ENCODE data around the gene OTUD6A. TPM values are rescaled to one million over a fixed set of nuclear protein-coding genes. Genes with fewer than 3 reads are reported as not detected.

The OTUD6A gene
- total and polyA plus RNA-seq, 2 donors (not counting 1 experiment from before 2014, with no cell fraction given), result not detected

- no peak for TF ChIP-seq EZH2 (IDR thresholded peaks at IDR 0.05; ENCODE audit: low read length, missing control alignments)
- H3K9me3 ChIP-seq (ENCODE audit: control insufficient read depth, insufficient read depth, low read depth, low read length), result no peaks in the 10 kb centered on the region
- H3K27me3 ChIP-seq (ENCODE audit: control insufficient read depth, insufficient read depth, low read length), result no peaks in the 10 kb centered on the region
- no peak overlapping the region for H3K4me2 ChIP-seq (ENCODE audit: extremely low read depth, insufficient read depth, low read length)
- H3K4me1 ChIP-seq (ENCODE audit: control insufficient read depth, extremely low read depth, insufficient read depth, low read length), result no peaks in the 10 kb centered on the region
- H2AFZ ChIP-seq (ENCODE audit: low read length), result no peak overlapping the region
- no peak overlapping the region for H3K4me3 ChIP-seq (replicated peaks in 1 of 4; ENCODE audit: control extremely low read depth in 1 of 4, insufficient read depth in 1 of 4, low read depth in 3 of 4, low read length in 4 of 4)
- no peaks in the 10 kb centered on the region for H3K36me3 ChIP-seq (ENCODE audit: control insufficient read depth, insufficient read depth, low read length)
- no peak overlapping the region for H3K27ac ChIP-seq (ENCODE audit: insufficient read depth, low read length)
- H4K20me1 ChIP-seq (ENCODE audit: control insufficient read depth, extremely low read depth, insufficient read depth, low read length), result no peaks in the 10 kb centered on the region
- no peak overlapping the region for H3K9ac ChIP-seq (ENCODE audit: insufficient read depth, low read length)
- DNase-seq (ENCODE audit: low read depth in 2 of 2), result no peak
- no peaks in the 10 kb centered on the region for H3K79me2 ChIP-seq (ENCODE audit: control insufficient read depth, insufficient read depth, low read length)
Measured at GRCh38 chrX:70026112-70026850, 36.0 kb upstream of the OTUD6A start.

- Histone ChIP-seq H3K27me3 (ENCODE audit: control insufficient read depth, insufficient read depth, low read length) (no peaks in the 10 kb centered on the region), H3K4me2 (ENCODE audit: extremely low read depth, insufficient read depth, low read length) (no peak overlapping the region), H3K4me3 (replicated peaks in 1 of 4; ENCODE audit: control extremely low read depth in 1 of 4, insufficient read depth in 1 of 4, low read depth in 3 of 4, low read length in 4 of 4) (no peak overlapping the region), H2AFZ (ENCODE audit: low read length) (no peak overlapping the region), H4K20me1 (ENCODE audit: control insufficient read depth, extremely low read depth, insufficient read depth, low read length) (no peaks in the 10 kb centered on the region), H3K27ac (ENCODE audit: insufficient read depth, low read length) (no peak overlapping the region), H3K9ac (ENCODE audit: insufficient read depth, low read length) (no peak overlapping the region), H3K79me2 (ENCODE audit: control insufficient read depth, insufficient read depth, low read length) (no peaks in the 10 kb centered on the region), H3K4me1 (ENCODE audit: control insufficient read depth, extremely low read depth, insufficient read depth, low read length) (no peaks in the 10 kb centered on the region), H3K36me3 (ENCODE audit: control insufficient read depth, insufficient read depth, low read length) (no peaks in the 10 kb centered on the region), H3K9me3 (ENCODE audit: control insufficient read depth, insufficient read depth, low read depth, low read length) (no peaks in the 10 kb centered on the region)
- TF ChIP-seq EZH2 (IDR thresholded peaks at IDR 0.05; ENCODE audit: low read length, missing control alignments), result no peak
- DNase-seq (ENCODE audit: low read depth in 2 of 2), result no peak
Measured at GRCh38 chrX:70026851-70027200, 35.4 kb upstream of the OTUD6A start.

GRCh38 chrX:70029863-70030262 is 32.4 kb upstream of the OTUD6A start:
- Histone ChIP-seq H3K27ac (ENCODE audit: insufficient read depth, low read length) (no peak overlapping the region), H3K9ac (ENCODE audit: insufficient read depth, low read length) (no peak overlapping the region), H4K20me1 (ENCODE audit: control insufficient read depth, extremely low read depth, insufficient read depth, low read length) (no peaks in the 10 kb centered on the region), H3K4me1 (ENCODE audit: control insufficient read depth, extremely low read depth, insufficient read depth, low read length) (no peaks in the 10 kb centered on the region), H3K9me3 (ENCODE audit: control insufficient read depth, insufficient read depth, low read depth, low read length) (no peaks in the 10 kb centered on the region), H3K27me3 (ENCODE audit: control insufficient read depth, insufficient read depth, low read length) (no peaks in the 10 kb centered on the region), H2AFZ (ENCODE audit: low read length) (no peak overlapping the region), H3K79me2 (ENCODE audit: control insufficient read depth, insufficient read depth, low read length) (no peaks in the 10 kb centered on the region), H3K4me3 (replicated peaks in 1 of 4; ENCODE audit: control extremely low read depth in 1 of 4, insufficient read depth in 1 of 4, low read depth in 3 of 4, low read length in 4 of 4) (no peak overlapping the region), H3K4me2 (ENCODE audit: extremely low read depth, insufficient read depth, low read length) (no peak overlapping the region), H3K36me3 (ENCODE audit: control insufficient read depth, insufficient read depth, low read length) (no peaks in the 10 kb centered on the region)
- DNase-seq (ENCODE audit: low read depth in 2 of 2), result no peak
- TF ChIP-seq EZH2 (IDR thresholded peaks at IDR 0.05; ENCODE audit: low read length, missing control alignments) (no peak), CTCF (conservative IDR thresholded peaks at IDR 0.05 in 1 of 2, IDR thresholded peaks at IDR 0.05 in 1 of 2; ENCODE audit: low read depth in 1 of 2, low read length in 2 of 2) (no peak)

- Histone ChIP-seq H3K27ac (ENCODE audit: insufficient read depth, low read length) (no peak overlapping the region), H2AFZ (ENCODE audit: low read length) (no peak overlapping the region), H3K9me3 (ENCODE audit: control insufficient read depth, insufficient read depth, low read depth, low read length) (no peaks in the 10 kb centered on the region), H3K4me3 (replicated peaks in 1 of 4; ENCODE audit: control extremely low read depth in 1 of 4, insufficient read depth in 1 of 4, low read depth in 3 of 4, low read length in 4 of 4) (no peak overlapping the region), H3K4me1 (ENCODE audit: control insufficient read depth, extremely low read depth, insufficient read depth, low read length) (no peaks in the 10 kb centered on the region), H3K27me3 (ENCODE audit: control insufficient read depth, insufficient read depth, low read length) (no peaks in the 10 kb centered on the region), H3K79me2 (ENCODE audit: control insufficient read depth, insufficient read depth, low read length) (no peaks in the 10 kb centered on the region), H4K20me1 (ENCODE audit: control insufficient read depth, extremely low read depth, insufficient read depth, low read length) (no peaks in the 10 kb centered on the region), H3K36me3 (ENCODE audit: control insufficient read depth, insufficient read depth, low read length) (no peaks in the 10 kb centered on the region), H3K4me2 (ENCODE audit: extremely low read depth, insufficient read depth, low read length) (no peak overlapping the region), H3K9ac (ENCODE audit: insufficient read depth, low read length) (no peak overlapping the region)
- TF ChIP-seq CTCF (conservative IDR thresholded peaks at IDR 0.05 in 1 of 2, IDR thresholded peaks at IDR 0.05 in 1 of 2; ENCODE audit: low read depth in 1 of 2, low read length in 2 of 2) (peak; percentile 72 to 83), EZH2 (IDR thresholded peaks at IDR 0.05; ENCODE audit: low read length, missing control alignments) (no peak)
- peak; percentile 9 to 56 for DNase-seq (ENCODE audit: low read depth in 2 of 2)
Measured at GRCh38 chrX:70030301-70030767, 31.9 kb upstream of the OTUD6A start.

All from fibroblast of lung (primary cell).